ENCODE results near the gene SHD.

GRCh38 chr19:4297901-4298809 is 19.1 kb downstream of the SHD start:
- TF ChIP-seq POLR2AphosphoS5 (IDR thresholded peaks at IDR 0.05): no peak
- no peak for TF ChIP-seq POLR2A (IDR thresholded peaks at IDR 0.05)
